IMR-90 (cell line): Measurements from ENCODE around the gene ARHGAP28. TPM values are rescaled to one million over a fixed set of nuclear protein-coding genes. Genes with fewer than 3 reads are reported as not detected.

ENCODE experiments used
- ATAC-seq: fragments of 200-7000 bp; cut with Tn5 transposase; 2 replicates; pipeline ENCODE4 v1.9.1; 2020; ENCODE audit warnings: low read depth, mild to moderate bottlenecking, moderate library complexity
- BruUV-seq: library from RNA; stranded (reverse); fragments of 400-500 nt; replicated peaks from 2 replicates; lab custom pipeline; 2021; lab: Mats Ljungman, UMichigan
- CTCF ChIA-PET: fragments of 300-600 bp; formaldehyde crosslinking; extraction: SDS; loops from one replicate; lab custom pipeline; 2021; ENCODE audit warnings: antibody characterized with exemption; lab: Yijun Ruan, JAX
- POLR2A ChIA-PET: fragments of 300-600 bp; sonication (Branson Sonifier 250); formaldehyde crosslinking; loops from one replicate; lab custom pipeline; 2022; ENCODE audit warnings: antibody characterized with exemption; ENCODE audit not compliant: unreplicated experiment; lab: Charles Lee
- DNase-seq: peaks from one replicate; pipeline ENCODE4 v3.0.0; 2013
- H2AFZ ChIP-seq: replicated peaks from 2 replicates; pipeline ENCODE3; 2013; ENCODE audit warnings: low read length, mild to moderate bottlenecking; ENCODE audit not compliant: poor library complexity
- H2AK5ac ChIP-seq: 2 replicates; pipeline ENCODE4 v1.6.1; 2013; ENCODE audit warnings: low read depth, low read length, inconsistent platforms
- H2AK9ac ChIP-seq: replicated peaks from 2 replicates; pipeline ENCODE3; 2013; ENCODE audit warnings: mild to moderate bottlenecking, low read depth, low read length, moderate library complexity; ENCODE audit not compliant: poor library complexity
- H2BK120ac ChIP-seq: 2 replicates; pipeline ENCODE4 v1.6.1; 2013; ENCODE audit warnings: low read depth, low read length, inconsistent platforms
- H2BK15ac ChIP-seq: 3 replicates; pipeline ENCODE4 v1.6.1; 2013; ENCODE audit warnings: low read depth, low read length, inconsistent platforms
- H2BK20ac ChIP-seq: 2 replicates; pipeline ENCODE4 v1.6.1; 2013; ENCODE audit warnings: low read depth, mild to moderate bottlenecking, inconsistent platforms, low read length, moderate library complexity
- H2BK5ac ChIP-seq: 2 replicates; pipeline ENCODE4 v1.6.1; 2013; ENCODE audit warnings: mild to moderate bottlenecking, low read depth, low read length, inconsistent platforms; ENCODE audit not compliant: poor library complexity, severe bottlenecking
- H3K14ac ChIP-seq: replicated peaks from 2 replicates; pipeline ENCODE4 v1.6.1; 2013; ENCODE audit warnings: low read depth, low read length, inconsistent platforms
- H3K18ac ChIP-seq: 2 replicates; pipeline ENCODE4 v1.6.1; 2013; ENCODE audit warnings: low read depth, low read length, control low read depth
- H3K23ac ChIP-seq: 2 replicates; pipeline ENCODE4 v1.6.1; 2013; ENCODE audit warnings: low read depth, low read length, inconsistent platforms
- H3K27ac ChIP-seq: 2 replicates; pipeline ENCODE4 v1.5.1; 2013; ENCODE audit warnings: mild to moderate bottlenecking, control low read depth, low read length; ENCODE audit not compliant: insufficient read depth
- H3K27me3 ChIP-seq: 2 replicates; pipeline ENCODE4 v1.6.1; 2013; ENCODE audit warnings: low read length; ENCODE audit not compliant: control insufficient read depth, insufficient read depth
- H3K36me3 ChIP-seq: 2 replicates; pipeline ENCODE4 v1.6.1; 2013; ENCODE audit warnings: low read length, mixed read lengths; ENCODE audit not compliant: control insufficient read depth, insufficient read depth
- H3K4ac ChIP-seq: 2 replicates; pipeline ENCODE4 v1.6.1; 2013; ENCODE audit warnings: low read depth, low read length, inconsistent platforms
- H3K4me1 ChIP-seq: 2 replicates; pipeline ENCODE4 v1.6.1; 2013; ENCODE audit warnings: low read length, mixed read lengths; ENCODE audit not compliant: control insufficient read depth, insufficient read depth
- H3K4me2 ChIP-seq: 2 replicates; pipeline ENCODE4 v1.6.1; 2013; ENCODE audit warnings: low read depth, mild to moderate bottlenecking, control low read depth, low read length, moderate library complexity
- H3K4me3 ChIP-seq: 2 replicates; pipeline ENCODE4 v1.5.1; 2013; ENCODE audit warnings: low read depth, mild to moderate bottlenecking, control low read depth, low read length, moderate library complexity; ENCODE audit not compliant: insufficient read depth
- H3K56ac ChIP-seq: 2 replicates; pipeline ENCODE4 v1.6.1; 2013; ENCODE audit warnings: low read length, inconsistent platforms; ENCODE audit not compliant: insufficient read depth; ENCODE audit errors: extremely low read depth
- H3K79me1 ChIP-seq, 2 experiments: 2 replicates each; pipeline ENCODE4 v1.6.1; 2013; ENCODE audit warnings: low read length in 2 of 2, inconsistent platforms in 1 of 2, low read depth in 1 of 2
- H3K9ac ChIP-seq: 2 replicates; pipeline ENCODE4 v1.6.1; 2013; ENCODE audit warnings: low read depth, low read length, control low read depth
- H3K9me1 ChIP-seq: 2 replicates; pipeline ENCODE4 v1.6.1; 2013; ENCODE audit warnings: low read length, inconsistent platforms; ENCODE audit not compliant: insufficient read depth
- H3K9me3 ChIP-seq: 2 replicates; pipeline ENCODE4 v1.6.1; 2013; ENCODE audit warnings: low read length; ENCODE audit not compliant: control insufficient read depth, insufficient read depth
- H4K20me1 ChIP-seq: 2 replicates; pipeline ENCODE4 v1.6.1; 2013; ENCODE audit warnings: low read length, inconsistent platforms; ENCODE audit not compliant: insufficient read depth
- H4K5ac ChIP-seq: 2 replicates; pipeline ENCODE4 v1.6.1; 2013; ENCODE audit warnings: mild to moderate bottlenecking, low read depth, low read length, control low read depth
- H4K8ac ChIP-seq, 2 experiments: 2 replicates each; pipeline ENCODE4 v1.6.1; 2013; ENCODE audit warnings: low read depth in 2 of 2, low read length in 2 of 2, control low read depth in 1 of 2, inconsistent platforms in 1 of 2
- H4K91ac ChIP-seq: 2 replicates; pipeline ENCODE4 v1.6.1; 2013; ENCODE audit warnings: low read depth, low read length, inconsistent platforms; ENCODE audit not compliant: insufficient read depth
- BHLHE40 ChIP-seq: fragments of 150-350 bp; IDR thresholded peaks from 2 replicates; pipeline ENCODE4 v1.6.1; 2016; ENCODE audit warnings: mild to moderate bottlenecking, low read depth, low read length
- CEBPB ChIP-seq: IDR thresholded peaks from 2 replicates; pipeline ENCODE4 v1.6.1; 2012; ENCODE audit warnings: low read depth, low read length, improper control_type of control experiment
- CHD1 ChIP-seq: IDR thresholded peaks from 2 replicates; pipeline ENCODE4 v1.6.1; 2012; ENCODE audit warnings: low read depth, low read length, improper control_type of control experiment
- CTCF ChIP-seq: conservative IDR thresholded peaks from 2 replicates; pipeline ENCODE4 v1.5.1; 2012; ENCODE audit warnings: mild to moderate bottlenecking, low read depth, low read length, improper control_type of control experiment
- ELK1 ChIP-seq: fragments of 150-350 bp; IDR thresholded peaks from 2 replicates; pipeline ENCODE4 v1.6.1; 2016; ENCODE audit warnings: low read depth, mild to moderate bottlenecking, low read length, moderate library complexity, borderline replicate concordance
- FOS ChIP-seq: fragments of 150-350 bp; IDR thresholded peaks from 2 replicates; pipeline ENCODE4 v1.6.1; 2016; ENCODE audit warnings: low read depth, low read length
- MAFK ChIP-seq: IDR thresholded peaks from 2 replicates; pipeline ENCODE4 v1.6.1; 2012; ENCODE audit warnings: low read depth, low read length, improper control_type of control experiment
- MAZ ChIP-seq: IDR thresholded peaks from 2 replicates; pipeline ENCODE4 v1.6.1; 2012; ENCODE audit warnings: low read depth, mild to moderate bottlenecking, low read length, improper control_type of control experiment, moderate library complexity, borderline replicate concordance
- NFE2L2 ChIP-seq: fragments of 150-350 bp; IDR thresholded peaks from 2 replicates; pipeline ENCODE4 v1.6.1; 2016; ENCODE audit warnings: low read depth, mild to moderate bottlenecking, low read length
- POLR2A ChIP-seq: IDR thresholded peaks from 2 replicates; pipeline ENCODE4 v1.6.1; 2012; ENCODE audit warnings: mild to moderate bottlenecking, low read depth, low read length
- RAD21 ChIP-seq: IDR thresholded peaks from 2 replicates; pipeline ENCODE4 v1.6.1; 2012; ENCODE audit warnings: low read length, improper control_type of control experiment
- RCOR1 ChIP-seq: IDR thresholded peaks from 2 replicates; pipeline ENCODE4 v1.6.1; 2012; ENCODE audit warnings: mild to moderate bottlenecking, low read length, improper control_type of control experiment; ENCODE audit not compliant: insufficient replicate concordance
- USF2 ChIP-seq: fragments of 150-350 bp; IDR thresholded peaks from 2 replicates; pipeline ENCODE4 v1.6.1; 2017; ENCODE audit warnings: mild to moderate bottlenecking, antibody characterized with exemption, low read length, low read depth
- dilution Hi-C: fragments of 300-500 bp; cut with HindIII; formaldehyde crosslinking; loops from one replicate; pipeline ENCODE4 v1.14.3; 2018; ENCODE audit warnings: low sequenced_read_pairs; ENCODE audit not compliant: unreplicated experiment
- in situ Hi-C: fragments of 300-500 bp; cut with MboI; formaldehyde crosslinking; loops from 3 replicates; pipeline ENCODE4 v1.14.3; 2019; ENCODE audit warnings: low sequenced_read_pairs, inconsistent platforms, mixed read lengths
- intact Hi-C: fragments of 100-400 bp; cut with micrococcal nuclease; formaldehyde crosslinking; loops from 2 replicates; pipeline ENCODE4 v1.10.0; 2022
- polyA plus RNA-seq, 3 experiments: library from polyadenylated mRNA; depleted of rRNA; stranded (reverse); fragments of >200 nt; gene quantifications; 2 replicates each; pipeline ENCODE4 v1.2.3, GENCODE V29; 2012; ENCODE audit warnings: low replicate concordance in 1 of 3
- total RNA-seq: library from RNA; depleted of rRNA; stranded (reverse); fragments of >200 nt; gene quantifications from 2 replicates; pipeline ENCODE4 v1.2.3, GENCODE V29; 2012

ARHGAP28 gene
- total and polyA plus RNA-seq, 2 of the 4 experiments (the other 2 are of a cell fraction), result 1.8 to 3.8 TPM

GRCh38 chr18:6865251-6865650, 135.7 kb downstream of the ARHGAP28 start:
- H2BK5ac ChIP-seq, result no peak overlapping the region
- H3K4me2 ChIP-seq, result no peak overlapping the region
- no peaks in the 10 kb centered on the region; the same call in 1 of the 2 replicates for H3K9me1 ChIP-seq
- DNase-seq, result no peak
- H3K56ac ChIP-seq, result no peak overlapping the region
- no peaks in the 10 kb centered on the region for H3K79me1 ChIP-seq
- no peak overlapping the region for H3K4ac ChIP-seq
- H4K91ac ChIP-seq, result no peak overlapping the region
- H3K18ac ChIP-seq, result no peak overlapping the region
- no peak for ATAC-seq
- peaks cover 3% of the 10 kb centered on the region; the same call in 1 of the 2 replicates for H3K4me1 ChIP-seq
- no peak overlapping the region for H2AK9ac ChIP-seq
- no peak overlapping the region for H3K14ac ChIP-seq
- H3K27ac ChIP-seq, result no peak overlapping the region
- no peak overlapping the region for H2BK20ac ChIP-seq
- BruUV-seq, result no TSS peak
- H4K8ac ChIP-seq, result no peak overlapping the region
- H2BK120ac ChIP-seq, result no peak overlapping the region
- H4K5ac ChIP-seq, result no peak overlapping the region
- intact Hi-C loops, result no loop called here
- no peak overlapping the region for H2BK15ac ChIP-seq
- TF ChIP-seq ELK1 (no peak), FOS (no peak), NFE2L2 (no peak), MAZ (no peak), POLR2A (no peak), RCOR1 (no peak), USF2 (no peak), RAD21 (no peak), CHD1 (no peak), CTCF (no peak), MAFK (no peak), BHLHE40 (no peak), CEBPB (no peak)
- POLR2A ChIA-PET, result no interaction called here
- no peak overlapping the region for H3K4me3 ChIP-seq
- no peaks in the 10 kb centered on the region for H3K27me3 ChIP-seq
- H3K9me3 ChIP-seq, result no peaks in the 10 kb centered on the region
- dilution Hi-C loops, result no loop called here
- in situ Hi-C loops, result no loop called here
- H3K9ac ChIP-seq, result no peak overlapping the region
- CTCF ChIA-PET, result no interaction called here
- H3K23ac ChIP-seq, result no peak overlapping the region
- H2AK5ac ChIP-seq, result no peak overlapping the region
- peaks cover 21% of the 10 kb centered on the region for H3K36me3 ChIP-seq
- no peaks in the 10 kb centered on the region for H4K20me1 ChIP-seq
- no peak overlapping the region for H2AFZ ChIP-seq
